ENCODE measurements around the gene GAL3ST2. TPM values are rescaled to one million over a fixed set of nuclear protein-coding genes. Genes with fewer than 3 reads are reported as not detected.
"Not testable (repeated sequence)": the region's sequence is repeated elsewhere in the genome, so short reads cannot be mapped to it uniquely, and the experiment has no call there.

GAL3ST2 gene
- total RNA-seq, 4 donors from 2014 or later = 2.7 TPM; not detected in 3

- Histone ChIP-seq H3K27me3 (no peaks in the 10 kb centered on the region), H3K9me3 (no peaks in the 10 kb centered on the region), H3K36me3 (no peaks in the 10 kb centered on the region), H3K27ac (replicated peaks in 1 of 4) (no peak overlapping the region), H3K4me3 (no peak overlapping the region), H3K4me1 (no peaks in the 10 kb centered on the region)
- WGBS = 40% methylated on average over 3 of the region's 3 CpGs
- DNase-seq (ENCODE audit: extremely low spot score) = no peak
- TF ChIP-seq POLR2A (IDR thresholded peaks at IDR 0.05; ENCODE audit: low read depth) (no peak), CTCF (IDR thresholded peaks at IDR 0.05) (no peak), EP300 (IDR thresholded peaks at IDR 0.05) (no peak), POLR2AphosphoS5 (IDR thresholded peaks at IDR 0.05) (no peak)
- intact Hi-C loops (cut with DNase I) = no loop called here
Measured at GRCh38 chr2:241788572-241788971, 11.9 kb downstream of the GAL3ST2 start.

- DNase-seq (ENCODE audit: extremely low spot score); H3K9me3 ChIP-seq; H3K4me1 ChIP-seq; H3K4me3 ChIP-seq; H3K27me3 ChIP-seq; intact Hi-C loops (cut with DNase I); H3K27ac ChIP-seq (replicated peaks in 1 of 4); H3K36me3 ChIP-seq: not testable (repeated sequence)
- WGBS = 73% methylated on average over 3 of the region's 3 CpGs
Measured at GRCh38 chr2:241791385-241791784, 14.8 kb downstream of the GAL3ST2 start.

- 98% methylated on average over 5 of the region's 5 CpGs for WGBS
- Histone ChIP-seq H3K9me3 (no peaks in the 10 kb centered on the region), H3K4me1 (no peaks in the 10 kb centered on the region), H3K27me3 (peaks cover 0 to 12% (median 0%) of the 10 kb centered on the region in 4 donors), H3K27ac (replicated peaks in 1 of 4) (no peak overlapping the region), H3K4me3 (no peak overlapping the region), H3K36me3 (no peaks in the 10 kb centered on the region)
- no peak for TF ChIP-seq CTCF (IDR thresholded peaks at IDR 0.05)
- TF ChIP-seq EP300 (IDR thresholded peaks at IDR 0.05) = no peak
- TF ChIP-seq POLR2AphosphoS5 (IDR thresholded peaks at IDR 0.05) = no peak
- no peak for TF ChIP-seq POLR2A (IDR thresholded peaks at IDR 0.05; ENCODE audit: low read depth)
- DNase-seq (ENCODE audit: extremely low spot score) = no peak
- intact Hi-C loops (cut with DNase I) = no loop called here
Measured at GRCh38 chr2:241793385-241793784, 16.8 kb downstream of the GAL3ST2 start.

- DNase-seq (ENCODE audit: extremely low spot score) = no peak
- H3K4me1 ChIP-seq = no peaks in the 10 kb centered on the region
- H3K27me3 ChIP-seq = peaks cover 0 to 12% (median 0%) of the 10 kb centered on the region in 4 donors
- H3K27ac ChIP-seq (replicated peaks in 1 of 4) = no peak overlapping the region
- TF ChIP-seq POLR2A (IDR thresholded peaks at IDR 0.05; ENCODE audit: low read depth) (no peak), POLR2AphosphoS5 (IDR thresholded peaks at IDR 0.05) (no peak), CTCF (IDR thresholded peaks at IDR 0.05) (no peak), EP300 (IDR thresholded peaks at IDR 0.05) (no peak)
- H3K9me3 ChIP-seq = no peaks in the 10 kb centered on the region
- no peak overlapping the region for H3K4me3 ChIP-seq
- 62% methylated on average over 5 of the region's 10 CpGs for WGBS
- intact Hi-C loops (cut with DNase I) = no loop called here
- H3K36me3 ChIP-seq = no peaks in the 10 kb centered on the region
Measured at GRCh38 chr2:241794250-241794823, 17.7 kb downstream of the GAL3ST2 start.

- TF ChIP-seq EP300 (IDR thresholded peaks at IDR 0.05) = no peak
- TF ChIP-seq POLR2AphosphoS5 (IDR thresholded peaks at IDR 0.05) = no peak
- TF ChIP-seq POLR2A (IDR thresholded peaks at IDR 0.05; ENCODE audit: low read depth) = no peak
- TF ChIP-seq CTCF (IDR thresholded peaks at IDR 0.05) = no peak
Measured at GRCh38 chr2:241795021-241795999, 18.7 kb downstream of the GAL3ST2 start.

More at GRCh38 chr2:241795021-241795999, 18.7 kb downstream of the GAL3ST2 start:
- Histone ChIP-seq H3K4me3 (no peak overlapping the region), H3K9me3 (no peaks in the 10 kb centered on the region), H3K36me3 (no peaks in the 10 kb centered on the region), H3K4me1 (no peaks in the 10 kb centered on the region), H3K27me3 (peaks cover 0 to 12% (median 0%) of the 10 kb centered on the region in 4 donors), H3K27ac (replicated peaks in 1 of 4) (no peak overlapping the region)
- WGBS = 87% methylated on average over 30 of the region's 31 CpGs
- intact Hi-C loops (cut with DNase I) = no loop called here
- DNase-seq (ENCODE audit: extremely low spot score) = no peak
